IMR-90 (cell line): ENCODE measurements around the gene KCNMA1. TPM values are rescaled to one million over a fixed set of nuclear protein-coding genes. Genes with fewer than 3 reads are reported as not detected.
A peak's percentile ranks its signal among the peaks of the same experiment; 100 is the strongest.

ENCODE experiments used
- ATAC-seq: fragments of 200-7000 bp; cut with Tn5 transposase; 2 replicates; pipeline ENCODE4 v1.9.1; 2020; ENCODE audit warnings: low read depth, mild to moderate bottlenecking, moderate library complexity
- BruUV-seq: library from RNA; stranded (reverse); fragments of 400-500 nt; replicated peaks from 2 replicates; lab custom pipeline; 2021; lab: Mats Ljungman, UMichigan
- CTCF ChIA-PET: fragments of 300-600 bp; formaldehyde crosslinking; extraction: SDS; loops from one replicate; lab custom pipeline; 2021; ENCODE audit warnings: antibody characterized with exemption; lab: Yijun Ruan, JAX
- POLR2A ChIA-PET: fragments of 300-600 bp; sonication (Branson Sonifier 250); formaldehyde crosslinking; loops from one replicate; lab custom pipeline; 2022; ENCODE audit warnings: antibody characterized with exemption; ENCODE audit not compliant: unreplicated experiment; lab: Charles Lee
- DNase-seq: peaks from one replicate; pipeline ENCODE4 v3.0.0; 2013
- H2AFZ ChIP-seq: replicated peaks from 2 replicates; pipeline ENCODE3; 2013; ENCODE audit warnings: low read length, mild to moderate bottlenecking; ENCODE audit not compliant: poor library complexity
- H2AK5ac ChIP-seq: 2 replicates; pipeline ENCODE4 v1.6.1; 2013; ENCODE audit warnings: low read depth, low read length, inconsistent platforms
- H2AK9ac ChIP-seq: replicated peaks from 2 replicates; pipeline ENCODE3; 2013; ENCODE audit warnings: mild to moderate bottlenecking, low read depth, low read length, moderate library complexity; ENCODE audit not compliant: poor library complexity
- H2BK120ac ChIP-seq: 2 replicates; pipeline ENCODE4 v1.6.1; 2013; ENCODE audit warnings: low read depth, low read length, inconsistent platforms
- H2BK15ac ChIP-seq: 3 replicates; pipeline ENCODE4 v1.6.1; 2013; ENCODE audit warnings: low read depth, low read length, inconsistent platforms
- H2BK20ac ChIP-seq: 2 replicates; pipeline ENCODE4 v1.6.1; 2013; ENCODE audit warnings: low read depth, mild to moderate bottlenecking, inconsistent platforms, low read length, moderate library complexity
- H2BK5ac ChIP-seq: 2 replicates; pipeline ENCODE4 v1.6.1; 2013; ENCODE audit warnings: mild to moderate bottlenecking, low read depth, low read length, inconsistent platforms; ENCODE audit not compliant: poor library complexity, severe bottlenecking
- H3K14ac ChIP-seq: replicated peaks from 2 replicates; pipeline ENCODE4 v1.6.1; 2013; ENCODE audit warnings: low read depth, low read length, inconsistent platforms
- H3K18ac ChIP-seq: 2 replicates; pipeline ENCODE4 v1.6.1; 2013; ENCODE audit warnings: low read depth, low read length, control low read depth
- H3K23ac ChIP-seq: 2 replicates; pipeline ENCODE4 v1.6.1; 2013; ENCODE audit warnings: low read depth, low read length, inconsistent platforms
- H3K27ac ChIP-seq: 2 replicates; pipeline ENCODE4 v1.5.1; 2013; ENCODE audit warnings: mild to moderate bottlenecking, control low read depth, low read length; ENCODE audit not compliant: insufficient read depth
- H3K27me3 ChIP-seq: 2 replicates; pipeline ENCODE4 v1.6.1; 2013; ENCODE audit warnings: low read length; ENCODE audit not compliant: control insufficient read depth, insufficient read depth
- H3K36me3 ChIP-seq: 2 replicates; pipeline ENCODE4 v1.6.1; 2013; ENCODE audit warnings: low read length, mixed read lengths; ENCODE audit not compliant: control insufficient read depth, insufficient read depth
- H3K4ac ChIP-seq: 2 replicates; pipeline ENCODE4 v1.6.1; 2013; ENCODE audit warnings: low read depth, low read length, inconsistent platforms
- H3K4me1 ChIP-seq: 2 replicates; pipeline ENCODE4 v1.6.1; 2013; ENCODE audit warnings: low read length, mixed read lengths; ENCODE audit not compliant: control insufficient read depth, insufficient read depth
- H3K4me2 ChIP-seq: 2 replicates; pipeline ENCODE4 v1.6.1; 2013; ENCODE audit warnings: low read depth, mild to moderate bottlenecking, control low read depth, low read length, moderate library complexity
- H3K4me3 ChIP-seq: 2 replicates; pipeline ENCODE4 v1.5.1; 2013; ENCODE audit warnings: low read depth, mild to moderate bottlenecking, control low read depth, low read length, moderate library complexity; ENCODE audit not compliant: insufficient read depth
- H3K56ac ChIP-seq: 2 replicates; pipeline ENCODE4 v1.6.1; 2013; ENCODE audit warnings: low read length, inconsistent platforms; ENCODE audit not compliant: insufficient read depth; ENCODE audit errors: extremely low read depth
- H3K79me1 ChIP-seq, 2 experiments: 2 replicates each; pipeline ENCODE4 v1.6.1; 2013; ENCODE audit warnings: low read length in 2 of 2, inconsistent platforms in 1 of 2, low read depth in 1 of 2
- H3K9ac ChIP-seq: 2 replicates; pipeline ENCODE4 v1.6.1; 2013; ENCODE audit warnings: low read depth, low read length, control low read depth
- H3K9me1 ChIP-seq: 2 replicates; pipeline ENCODE4 v1.6.1; 2013; ENCODE audit warnings: low read length, inconsistent platforms; ENCODE audit not compliant: insufficient read depth
- H3K9me3 ChIP-seq: 2 replicates; pipeline ENCODE4 v1.6.1; 2013; ENCODE audit warnings: low read length; ENCODE audit not compliant: control insufficient read depth, insufficient read depth
- H4K20me1 ChIP-seq: 2 replicates; pipeline ENCODE4 v1.6.1; 2013; ENCODE audit warnings: low read length, inconsistent platforms; ENCODE audit not compliant: insufficient read depth
- H4K5ac ChIP-seq: 2 replicates; pipeline ENCODE4 v1.6.1; 2013; ENCODE audit warnings: mild to moderate bottlenecking, low read depth, low read length, control low read depth
- H4K8ac ChIP-seq, 2 experiments: 2 replicates each; pipeline ENCODE4 v1.6.1; 2013; ENCODE audit warnings: low read depth in 2 of 2, low read length in 2 of 2, control low read depth in 1 of 2, inconsistent platforms in 1 of 2
- H4K91ac ChIP-seq: 2 replicates; pipeline ENCODE4 v1.6.1; 2013; ENCODE audit warnings: low read depth, low read length, inconsistent platforms; ENCODE audit not compliant: insufficient read depth
- BHLHE40 ChIP-seq: fragments of 150-350 bp; IDR thresholded peaks from 2 replicates; pipeline ENCODE4 v1.6.1; 2016; ENCODE audit warnings: mild to moderate bottlenecking, low read depth, low read length
- CEBPB ChIP-seq: IDR thresholded peaks from 2 replicates; pipeline ENCODE4 v1.6.1; 2012; ENCODE audit warnings: low read depth, low read length, improper control_type of control experiment
- CHD1 ChIP-seq: IDR thresholded peaks from 2 replicates; pipeline ENCODE4 v1.6.1; 2012; ENCODE audit warnings: low read depth, low read length, improper control_type of control experiment
- FOS ChIP-seq: fragments of 150-350 bp; IDR thresholded peaks from 2 replicates; pipeline ENCODE4 v1.6.1; 2016; ENCODE audit warnings: low read depth, low read length
- MAFK ChIP-seq: IDR thresholded peaks from 2 replicates; pipeline ENCODE4 v1.6.1; 2012; ENCODE audit warnings: low read depth, low read length, improper control_type of control experiment
- MAZ ChIP-seq: IDR thresholded peaks from 2 replicates; pipeline ENCODE4 v1.6.1; 2012; ENCODE audit warnings: low read depth, mild to moderate bottlenecking, low read length, improper control_type of control experiment, moderate library complexity, borderline replicate concordance
- MXI1 ChIP-seq: IDR thresholded peaks from 2 replicates; pipeline ENCODE4 v1.6.1; 2012; ENCODE audit warnings: low read depth, mild to moderate bottlenecking, low read length, moderate library complexity, borderline replicate concordance
- NFE2L2 ChIP-seq: fragments of 150-350 bp; IDR thresholded peaks from 2 replicates; pipeline ENCODE4 v1.6.1; 2016; ENCODE audit warnings: low read depth, mild to moderate bottlenecking, low read length
- POLR2A ChIP-seq: IDR thresholded peaks from 2 replicates; pipeline ENCODE4 v1.6.1; 2012; ENCODE audit warnings: mild to moderate bottlenecking, low read depth, low read length
- RAD21 ChIP-seq: IDR thresholded peaks from 2 replicates; pipeline ENCODE4 v1.6.1; 2012; ENCODE audit warnings: low read length, improper control_type of control experiment
- RCOR1 ChIP-seq: IDR thresholded peaks from 2 replicates; pipeline ENCODE4 v1.6.1; 2012; ENCODE audit warnings: mild to moderate bottlenecking, low read length, improper control_type of control experiment; ENCODE audit not compliant: insufficient replicate concordance
- RFX5 ChIP-seq: IDR thresholded peaks from 2 replicates; pipeline ENCODE4 v1.8.0; 2012; ENCODE audit warnings: low read depth, mild to moderate bottlenecking, low read length, moderate library complexity
- SMC3 ChIP-seq: fragments of 150-350 bp; IDR thresholded peaks from 2 replicates; pipeline ENCODE4 v1.6.1; 2016; ENCODE audit warnings: low read depth, mild to moderate bottlenecking, antibody characterized with exemption, low read length, moderate library complexity
- WGBS, 2 experiments: methylation state at CpG; one replicate each; pipeline versions ENCODE4 v1.1.5 to v1.1.7; 2013; ENCODE audit warnings: missing lambda C conversion rate in 2 of 2; ENCODE audit not compliant: insufficient read length in 1 of 2; ENCODE audit errors: extremely low coverage in 2 of 2; 5-methylcytosine and 5-hydroxymethylcytosine counted together
- dilution Hi-C: fragments of 300-500 bp; cut with HindIII; formaldehyde crosslinking; loops from one replicate; pipeline ENCODE4 v1.14.3; 2018; ENCODE audit warnings: low sequenced_read_pairs; ENCODE audit not compliant: unreplicated experiment
- in situ Hi-C: fragments of 300-500 bp; cut with MboI; formaldehyde crosslinking; loops from 3 replicates; pipeline ENCODE4 v1.14.3; 2019; ENCODE audit warnings: low sequenced_read_pairs, inconsistent platforms, mixed read lengths
- intact Hi-C: fragments of 100-400 bp; cut with micrococcal nuclease; formaldehyde crosslinking; loops from 2 replicates; pipeline ENCODE4 v1.10.0; 2022
- polyA plus RNA-seq, 3 experiments: library from polyadenylated mRNA; depleted of rRNA; stranded (reverse); fragments of >200 nt; gene quantifications; 2 replicates each; pipeline ENCODE4 v1.2.3, GENCODE V29; 2012; ENCODE audit warnings: low replicate concordance in 1 of 3
- total RNA-seq: library from RNA; depleted of rRNA; stranded (reverse); fragments of >200 nt; gene quantifications from 2 replicates; pipeline ENCODE4 v1.2.3, GENCODE V29; 2012
- TF ChIP-seq, protein P1 (sequence below): fragments of 150-350 bp; IDR thresholded peaks from 2 replicates; pipeline ENCODE4 v1.6.1; 2017; ENCODE audit warnings: mild to moderate bottlenecking, antibody characterized with exemption, low read length, low read depth
- TF ChIP-seq, protein P2 (sequence below): conservative IDR thresholded peaks from 2 replicates; pipeline ENCODE4 v1.5.1; 2012; ENCODE audit warnings: mild to moderate bottlenecking, low read depth, low read length, improper control_type of control experiment
- TF ChIP-seq, protein P3 (sequence below): fragments of 150-350 bp; IDR thresholded peaks from 2 replicates; pipeline ENCODE4 v1.6.1; 2016; ENCODE audit warnings: low read depth, mild to moderate bottlenecking, low read length, moderate library complexity, borderline replicate concordance

The KCNMA1 gene
- total and polyA plus RNA-seq, 2 of the 4 experiments (the other 2 are of a cell fraction) = 25.6 to 29.6 TPM

DNA sequence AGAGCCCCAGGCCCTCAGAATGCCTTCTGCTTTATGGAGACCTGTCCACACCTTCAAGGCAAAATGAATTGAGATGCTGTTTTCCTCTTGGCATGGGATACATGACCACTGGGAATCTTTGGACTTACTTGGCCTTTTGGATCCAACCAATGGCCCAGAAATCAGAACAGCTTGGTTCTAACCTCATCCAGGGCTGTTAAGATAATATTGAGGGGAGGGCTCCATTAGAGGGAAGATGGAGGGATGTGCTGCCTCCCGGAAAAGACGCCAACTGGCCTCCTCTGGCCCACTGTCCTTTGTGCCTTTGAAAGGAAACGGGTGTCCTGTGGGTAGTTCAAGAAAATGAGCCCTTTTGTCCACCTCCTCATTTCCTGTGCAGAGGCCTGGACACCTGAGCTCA lies 530.9 kb downstream of the KCNMA1 start:
- Histone ChIP-seq H3K36me3 (no peaks in the 10 kb centered on the region), H3K27ac (no peak overlapping the region), H3K56ac (no peak overlapping the region), H4K91ac (no peak overlapping the region), H3K4me3 (no peak overlapping the region), H2BK15ac (peak overlapping the region; percentile 7; the same call in 1 of the 3 replicates), H3K18ac (no peak overlapping the region; the same call in 1 of the 2 replicates), H3K9me1 (peaks cover 9% of the 10 kb centered on the region), H4K20me1 (no peaks in the 10 kb centered on the region), H3K14ac (no peak overlapping the region), H3K4ac (0 out of 2 replicates have a peak overlapping the region, but pooled peaks have one; percentile 3), H3K27me3 (no peaks in the 10 kb centered on the region), H3K4me1 (peaks cover 17% of the 10 kb centered on the region), H2AK9ac (no peak overlapping the region), H2AK5ac (peak overlapping the region; percentile 52; the same call in 1 of the 2 replicates), H2BK120ac (peak overlapping the region; percentile 35; the same call in 1 of the 2 replicates), H3K23ac (no peak overlapping the region), H3K9me3 (no peaks in the 10 kb centered on the region), H3K79me1 (no peaks in the 10 kb centered on the region), H2BK5ac (no peak overlapping the region), H4K8ac (no peak overlapping the region), H2BK20ac (peak overlapping the region; percentile 50), H3K9ac (no peak overlapping the region), H4K5ac (no peak overlapping the region), H3K4me2 (no peak overlapping the region), H2AFZ (no peak overlapping the region)
- no TSS peak for BruUV-seq
- ATAC-seq (no peak), DNase-seq (no peak)
- WGBS, 2 experiments = no CpG with 5 or more reads among the region's 3 CpGs
- ChIA-PET CTCF (interaction anchor here (0.5 kb wide), 1 partner anchor 807 kb away, joined by 3 read pairs; no protein-coding TSS in a partner anchor), POLR2A (no interaction called here)
- intact Hi-C loops = no loop called here
- dilution Hi-C loops = no loop called here
- in situ Hi-C loops = no loop called here
- TF ChIP-seq MAFK (no peak), CEBPB (no peak), MAZ (no peak), RAD21 (no peak), POLR2A (no peak), MXI1 (no peak), NFE2L2 (no peak), RCOR1 (no peak), SMC3 (no peak), BHLHE40 (no peak), CHD1 (no peak), RFX5 (no peak), FOS (no peak)
- TF ChIP-seq, protein P1, sequence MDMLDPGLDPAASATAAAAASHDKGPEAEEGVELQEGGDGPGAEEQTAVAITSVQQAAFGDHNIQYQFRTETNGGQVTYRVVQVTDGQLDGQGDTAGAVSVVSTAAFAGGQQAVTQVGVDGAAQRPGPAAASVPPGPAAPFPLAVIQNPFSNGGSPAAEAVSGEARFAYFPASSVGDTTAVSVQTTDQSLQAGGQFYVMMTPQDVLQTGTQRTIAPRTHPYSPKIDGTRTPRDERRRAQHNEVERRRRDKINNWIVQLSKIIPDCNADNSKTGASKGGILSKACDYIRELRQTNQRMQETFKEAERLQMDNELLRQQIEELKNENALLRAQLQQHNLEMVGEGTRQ = no peak
- TF ChIP-seq, protein P2, sequence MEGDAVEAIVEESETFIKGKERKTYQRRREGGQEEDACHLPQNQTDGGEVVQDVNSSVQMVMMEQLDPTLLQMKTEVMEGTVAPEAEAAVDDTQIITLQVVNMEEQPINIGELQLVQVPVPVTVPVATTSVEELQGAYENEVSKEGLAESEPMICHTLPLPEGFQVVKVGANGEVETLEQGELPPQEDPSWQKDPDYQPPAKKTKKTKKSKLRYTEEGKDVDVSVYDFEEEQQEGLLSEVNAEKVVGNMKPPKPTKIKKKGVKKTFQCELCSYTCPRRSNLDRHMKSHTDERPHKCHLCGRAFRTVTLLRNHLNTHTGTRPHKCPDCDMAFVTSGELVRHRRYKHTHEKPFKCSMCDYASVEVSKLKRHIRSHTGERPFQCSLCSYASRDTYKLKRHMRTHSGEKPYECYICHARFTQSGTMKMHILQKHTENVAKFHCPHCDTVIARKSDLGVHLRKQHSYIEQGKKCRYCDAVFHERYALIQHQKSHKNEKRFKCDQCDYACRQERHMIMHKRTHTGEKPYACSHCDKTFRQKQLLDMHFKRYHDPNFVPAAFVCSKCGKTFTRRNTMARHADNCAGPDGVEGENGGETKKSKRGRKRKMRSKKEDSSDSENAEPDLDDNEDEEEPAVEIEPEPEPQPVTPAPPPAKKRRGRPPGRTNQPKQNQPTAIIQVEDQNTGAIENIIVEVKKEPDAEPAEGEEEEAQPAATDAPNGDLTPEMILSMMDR = no peak
- TF ChIP-seq, protein P3, sequence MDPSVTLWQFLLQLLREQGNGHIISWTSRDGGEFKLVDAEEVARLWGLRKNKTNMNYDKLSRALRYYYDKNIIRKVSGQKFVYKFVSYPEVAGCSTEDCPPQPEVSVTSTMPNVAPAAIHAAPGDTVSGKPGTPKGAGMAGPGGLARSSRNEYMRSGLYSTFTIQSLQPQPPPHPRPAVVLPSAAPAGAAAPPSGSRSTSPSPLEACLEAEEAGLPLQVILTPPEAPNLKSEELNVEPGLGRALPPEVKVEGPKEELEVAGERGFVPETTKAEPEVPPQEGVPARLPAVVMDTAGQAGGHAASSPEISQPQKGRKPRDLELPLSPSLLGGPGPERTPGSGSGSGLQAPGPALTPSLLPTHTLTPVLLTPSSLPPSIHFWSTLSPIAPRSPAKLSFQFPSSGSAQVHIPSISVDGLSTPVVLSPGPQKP = no peak
